Heart left ventricle (tissue), 16 donors: ENCODE results near the gene RAB7B. TPM values are rescaled to one million over a fixed set of nuclear protein-coding genes. Genes with fewer than 3 reads are reported as not detected.
A peak's percentile ranks its signal among the peaks of the same experiment; 100 is the strongest.

Source experiments
- ATAC-seq, 4 donors: fragments of 200-7000 bp; cut with Tn5 transposase; one replicate each; pipeline ENCODE4 v1.9.1; 2020 to 2022; ENCODE audit warnings: moderate library complexity in 4 of 4, mild to moderate bottlenecking in 3 of 4, moderate number of reproducible peaks in 1 of 4
- DNase-seq, 5 donors: peaks; one replicate each; pipeline ENCODE4 v3.0.0-alpha.2; 2020
- H3K27ac ChIP-seq, 12 donors: fragments of 200-600 bp; sonication (generic) in 4 of 12; one replicate each; pipeline versions ENCODE4 v1.5.0 to v1.8.0; 2016 to 2022; ENCODE audit warnings: mild to moderate bottlenecking in 2 of 12
- H3K27me3 ChIP-seq, 9 donors: fragments of 200-600 bp; sonication (generic) in 2 of 9; one replicate each; pipeline versions ENCODE4 v1.5.1 to v1.8.0; 2016 to 2022; ENCODE audit warnings: mild to moderate bottlenecking in 3 of 9
- H3K36me3 ChIP-seq, 9 donors: fragments of 200-600 bp; sonication (generic) in 2 of 9; one replicate each; pipeline versions ENCODE4 v1.5.0 to v1.8.0; 2018 to 2022; ENCODE audit warnings: mild to moderate bottlenecking in 2 of 9
- H3K4me1 ChIP-seq, 12 donors: fragments of 200-600 bp; sonication (generic) in 4 of 12; one replicate each; pipeline versions ENCODE4 v1.5.0 to v1.8.0; 2016 to 2022; ENCODE audit warnings: mild to moderate bottlenecking in 3 of 12
- H3K4me3 ChIP-seq, 12 donors: fragments of 200-600 bp; sonication (generic) in 4 of 12; one replicate each; pipeline versions ENCODE4 v1.5.0 to v1.8.0; 2017 to 2022; ENCODE audit warnings: mild to moderate bottlenecking in 9 of 12, moderate library complexity in 4 of 12
- H3K9me3 ChIP-seq, 12 donors: fragments of 200-600 bp; sonication (generic) in 4 of 12; one replicate each; pipeline versions ENCODE4 v1.5.0 to v1.8.0; 2016 to 2022; ENCODE audit warnings: mild to moderate bottlenecking in 1 of 12
- CTCF ChIP-seq, 12 donors: fragments of 200-600 bp; sonication (generic) in 4 of 12; IDR thresholded peaks; one replicate each; pipeline versions ENCODE4 v1.5.0 to v1.8.0; 2018 to 2022; ENCODE audit warnings: antibody characterized with exemption in 12 of 12, mild to moderate bottlenecking in 5 of 12
- POLR2A ChIP-seq, 2 donors: fragments of 450-650 bp; IDR thresholded peaks; one replicate each; pipeline ENCODE4 v1.6.1; 2017; ENCODE audit warnings: antibody characterized with exemption in 2 of 2, mild to moderate bottlenecking in 2 of 2, moderate library complexity in 2 of 2
- WGBS, 4 donors: extraction: QIAGEN DNeasy Blood & Tissue Kit in 2 of 4; methylation state at CpG; one replicate each; pipeline versions ENCODE4 v1.1.5 to v1.1.7; 2013 to 2018; 5-methylcytosine and 5-hydroxymethylcytosine counted together
- intact Hi-C, 10 donors: fragments of 100-400 bp; cut with DNase I; formaldehyde crosslinking; loops; one replicate each; pipeline versions ENCODE4 v1.11.1 to v1.14.2; 2022
- polyA plus RNA-seq, 2 donors: library from polyadenylated mRNA; stranded (reverse); fragments of 200-250 nt; gene quantifications; one replicate each; pipeline ENCODE4 v1.2.3, GENCODE V29; 2013
- total RNA-seq, 9 donors: library from RNA; depleted of rRNA in 2 of 9; stranded (reverse); fragments of >200 nt in 2 of 9; fragmentation: NEBNext Ultra II Directional in 3 of 9; extraction: Animal tissue kit (Norgen Biotek cat#: 25700) in 3 of 9; gene quantifications; one replicate each; pipeline versions ENCODE4 v1.1.0 to v1.2.4, GENCODE V29; 2016 to 2023
- donor health status: ischemic (EF 13 %, LVEDD 7.1; RV severe dilation, severe dysfunction).
- donor health status: healthy with polysubstance abuse.
- donor health status: DM: no; HTN: yes; CAD: no.
- donor health status: DM: no; HTN: no; CAD: no.
- donor health status: ischemic (EF 25% LVEDD 6.9; RV normal size, moderate dysfunction).
- donor health status: ischemic (EF 25% LVEDD 5.7; RV mildly dilated, moderate dysfunction).
- donor health status: healthy.
- donor health status: DM: yes; HTN: yes; CAD: no.
- donor health status: ischemic (EF 35%, LVEDD 5.7; RV mildly dilated, moderate dysfunction).
- donor health status: nonischemic (EF 11% LVEDD 7.7; RV severe dilation, severe dysfunction).
- donor health status: DM: yes; HTN: yes; CAD: no.
- donor health status: PGD.
- donor health status: ischemic (EF 29% LVEDD 5.4; RV normal size, mild dysfunction).
- donor health status: nonischemic (EF 23%, LVEDD 6.1; RV moderate dilation, normal function).

The RAB7B gene
- total and polyA plus RNA-seq, 11 donors: 0.31 to 11.1 (median 1.1) TPM

DNA sequence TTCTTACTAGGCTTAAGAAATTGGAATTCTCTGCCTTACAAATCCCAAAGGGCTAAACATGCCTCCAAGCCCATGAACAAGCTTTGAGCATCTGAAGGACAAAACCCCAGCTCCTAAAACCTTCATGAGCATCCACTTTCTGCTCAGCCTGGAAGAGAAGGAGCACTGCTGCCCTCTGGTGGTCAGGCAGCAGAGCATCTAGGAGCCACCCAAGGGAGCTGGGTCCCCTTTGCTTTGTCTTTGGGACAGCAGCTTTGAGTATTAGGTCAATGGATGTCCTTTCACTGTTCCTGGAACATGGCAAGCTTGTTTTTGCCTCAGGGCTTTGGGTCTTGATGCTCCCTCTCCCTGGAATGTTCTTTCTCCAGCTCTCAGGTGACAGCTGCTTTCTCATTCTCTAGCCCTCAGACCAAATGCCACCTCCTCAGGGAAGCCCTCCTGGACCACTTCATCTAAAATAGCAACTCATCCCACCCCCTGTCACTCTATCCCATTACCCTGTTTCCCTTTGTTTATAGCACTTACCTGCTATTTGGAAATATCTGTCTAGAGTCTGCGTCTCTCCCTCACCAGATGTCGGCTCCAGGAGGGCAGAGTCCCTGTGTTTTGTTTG lies 25.7 kb downstream of the RAB7B start:
- Histone ChIP-seq H3K4me1 (peaks cover 0 to 25% (median 16%) of the 10 kb centered on the region in 12 donors), H3K36me3 (peaks cover 0 to 7% (median 0%) of the 10 kb centered on the region in 9 donors), H3K27ac (peak overlapping the region; percentile 28 to 89 (median 79)), H3K27me3 (no peaks in the 10 kb centered on the region), H3K9me3 (no peaks in the 10 kb centered on the region), H3K4me3 (no peak overlapping the region)
- 66 to 98% (median 97%) methylated on average over 2 of the region's 2 CpGs for WGBS, 4 donors
- intact Hi-C loops: loop anchor here (1.0 to 10.0 kb wide), 17 partner anchors 57 to 385 kb away; partner anchors contain the start of gene SLC41A1 (in 1 of the 10)
- ATAC-seq (peak; percentile 65 to 82 (median 80)), DNase-seq (peak; percentile 69 to 86 (median 77))
- TF ChIP-seq CTCF (IDR thresholded peaks at IDR 0.05): peak; percentile 91 to 99 (median 96)
- no peak for TF ChIP-seq POLR2A (IDR thresholded peaks at IDR 0.05)

DNA sequence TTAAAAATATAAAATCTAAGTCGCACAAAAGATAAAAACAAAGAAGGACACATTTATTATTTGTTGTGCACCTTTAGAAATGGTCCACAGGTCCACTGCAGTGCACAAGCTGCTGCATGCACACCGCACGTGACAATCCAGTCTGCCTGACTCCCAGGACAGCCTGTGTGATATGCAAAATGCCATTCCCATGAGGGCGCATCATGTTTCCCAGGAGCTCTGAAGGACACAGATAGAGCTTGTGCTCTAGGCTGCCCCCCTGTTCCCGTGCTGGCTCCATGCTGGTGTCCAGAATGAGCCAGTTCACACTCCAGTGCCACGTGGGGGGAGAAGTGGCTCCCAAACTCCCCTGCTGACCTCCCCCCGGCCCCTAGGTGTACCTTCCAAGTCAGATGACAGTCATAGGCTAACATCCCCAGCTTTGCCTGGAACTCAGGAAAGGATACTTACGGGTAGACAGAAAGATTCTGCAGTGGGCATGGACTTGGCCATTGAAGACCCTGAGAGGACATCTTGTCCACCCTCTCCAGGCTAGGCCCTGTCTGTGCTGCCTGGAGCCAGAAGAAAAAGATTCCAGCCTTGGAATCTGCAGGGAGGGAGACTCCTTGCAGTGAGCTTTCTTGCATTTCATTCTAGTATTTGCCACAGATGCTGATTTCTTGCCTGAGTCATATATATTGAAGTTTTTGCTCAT lies 26.3 kb downstream of the RAB7B start:
- H3K36me3 ChIP-seq: peaks cover 0 to under 1% (median 0%) of the 10 kb centered on the region in 9 donors
- H3K27ac ChIP-seq: peak overlapping the region; percentile 28 to 91 (median 79)
- DNase-seq (peak; percentile 72 to 92 (median 82)), ATAC-seq (peak; percentile 82 to 95 (median 92))
- intact Hi-C loops: loop anchor here (1.0 to 10.0 kb wide), 16 partner anchors 56 to 385 kb away; partner anchors contain the start of gene SLC41A1 (in 1 of the 10)
- peaks cover 0 to 32% (median 17%) of the 10 kb centered on the region in 12 donors for H3K4me1 ChIP-seq
- no peaks in the 10 kb centered on the region for H3K27me3 ChIP-seq
- H3K4me3 ChIP-seq: no peak overlapping the region
- TF ChIP-seq POLR2A (IDR thresholded peaks at IDR 0.05) (no peak), CTCF (IDR thresholded peaks at IDR 0.05) (peak in 1 of 12 donors; percentile 9)
- 38 to 66% (median 43%) methylated on average over 5 to 8 of the region's 8 CpGs for WGBS, 4 donors
- H3K9me3 ChIP-seq: no peaks in the 10 kb centered on the region

DNA sequence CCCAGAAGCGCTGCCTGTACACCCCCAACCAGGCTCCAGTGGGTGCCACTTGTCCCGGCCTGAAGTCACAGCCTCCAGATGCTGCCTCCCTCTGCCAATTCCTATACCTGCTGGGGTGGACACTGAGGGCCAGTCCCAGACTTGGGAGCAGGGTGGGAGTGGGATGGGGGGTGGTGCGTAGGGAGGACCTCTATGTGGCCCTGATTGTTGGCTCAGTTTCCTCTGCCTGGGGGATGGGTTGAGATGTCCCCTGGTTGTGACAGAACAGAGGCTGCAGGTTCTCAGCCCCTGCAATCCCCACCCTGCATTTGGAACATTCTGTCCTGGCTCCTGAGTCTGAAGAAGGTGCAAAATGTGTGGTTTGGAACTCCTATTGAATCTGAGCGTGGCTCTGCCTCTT lies 27.2 kb downstream of the RAB7B start:
- WGBS, 4 donors: 60 to 83% (median 82%) methylated on average over 3 to 4 of the region's 4 CpGs
- DNase-seq: no peak
- ATAC-seq: no peak
- Histone ChIP-seq H3K4me3 (no peak overlapping the region), H3K4me1 (peaks cover 0 to 40% (median 17%) of the 10 kb centered on the region in 12 donors), H3K9me3 (no peaks in the 10 kb centered on the region), H3K36me3 (no peaks in the 10 kb centered on the region), H3K27me3 (no peaks in the 10 kb centered on the region), H3K27ac (peak overlapping the region in 11 of 12 donors; percentile 47 to 91 (median 81))
- TF ChIP-seq CTCF (IDR thresholded peaks at IDR 0.05) (no peak), POLR2A (IDR thresholded peaks at IDR 0.05) (no peak)
- intact Hi-C loops: loop anchor here (1.0 to 10.0 kb wide), 14 partner anchors 55 to 384 kb away; partner anchors contain the start of gene SLC41A1 (in 1 of the 10)
